ENCODE data around the gene SEC14L1.
"Not testable (repeated sequence)": the region's sequence is repeated elsewhere in the genome, so short reads cannot be mapped to it uniquely, and the experiment has no call there.

SEC14L1 gene

DNA sequence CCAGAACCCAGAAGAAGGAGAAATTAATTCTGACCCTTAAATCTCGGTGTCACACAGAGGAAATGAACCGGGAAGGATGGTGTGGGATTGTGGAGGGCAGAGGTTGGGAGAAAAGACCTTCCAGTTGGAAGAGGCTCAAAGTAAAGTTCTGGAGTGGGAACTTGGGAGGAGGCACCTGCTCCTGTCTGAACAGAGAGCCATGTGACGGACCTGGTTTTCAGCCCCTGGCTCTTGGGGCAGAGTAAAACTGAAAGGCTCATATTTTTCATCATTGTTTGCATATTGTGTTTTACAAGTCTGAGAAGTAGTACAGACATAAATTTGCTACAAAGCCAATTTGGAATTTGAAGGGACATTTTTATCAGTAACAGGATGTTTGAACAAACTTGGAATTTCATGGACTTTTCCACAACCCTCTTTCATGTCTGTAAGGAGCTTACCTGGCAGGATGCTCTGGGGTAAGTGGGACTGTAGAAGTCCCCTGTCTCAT lies 24.4 kb upstream of the SEC14L1 start:
- DNase-seq (ENCODE audit: low read depth) = no peak

DNA sequence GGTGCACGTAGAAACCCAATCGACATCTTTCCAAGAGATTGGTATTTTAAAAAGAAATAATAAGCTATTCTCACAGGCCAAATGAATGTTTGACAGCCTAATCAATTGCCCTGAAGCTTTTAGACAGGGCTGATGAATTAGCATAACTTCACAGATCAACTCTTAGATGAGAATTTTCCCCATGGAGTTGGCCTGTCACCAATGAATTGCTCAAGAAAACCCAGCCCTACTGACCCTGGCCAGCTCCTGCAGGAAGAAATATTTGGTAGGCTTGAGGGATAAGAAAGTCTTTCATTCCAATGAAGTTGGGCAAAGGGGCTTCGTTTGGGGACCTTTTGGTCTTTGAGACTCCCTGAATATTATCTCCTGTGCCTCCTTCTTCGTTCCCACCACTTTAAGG lies 23.4 kb upstream of the SEC14L1 start:
- no peak for DNase-seq (ENCODE audit: low read depth)

- no peak for DNase-seq (ENCODE audit: low read depth)
Measured at GRCh38 chr17:77118251-77118928, 22.4 kb upstream of the SEC14L1 start.

- DNase-seq (ENCODE audit: low read depth) = no peak
Measured at GRCh38 chr17:77119668-77120301, 21.0 kb upstream of the SEC14L1 start.

GRCh38 chr17:77120868-77121267 lies 19.9 kb upstream of the SEC14L1 start:
- DNase-seq (ENCODE audit: low read depth) = no peak

- DNase-seq (ENCODE audit: low read depth) = no peak
Measured at GRCh38 chr17:77124192-77124889, 16.4 kb upstream of the SEC14L1 start.

- no peak for DNase-seq (ENCODE audit: low read depth)
Measured at GRCh38 chr17:77125432-77125901, 15.3 kb upstream of the SEC14L1 start.

- DNase-seq (ENCODE audit: low read depth) = no peak
Measured at GRCh38 chr17:77126519-77126918, 14.2 kb upstream of the SEC14L1 start.

DNA sequence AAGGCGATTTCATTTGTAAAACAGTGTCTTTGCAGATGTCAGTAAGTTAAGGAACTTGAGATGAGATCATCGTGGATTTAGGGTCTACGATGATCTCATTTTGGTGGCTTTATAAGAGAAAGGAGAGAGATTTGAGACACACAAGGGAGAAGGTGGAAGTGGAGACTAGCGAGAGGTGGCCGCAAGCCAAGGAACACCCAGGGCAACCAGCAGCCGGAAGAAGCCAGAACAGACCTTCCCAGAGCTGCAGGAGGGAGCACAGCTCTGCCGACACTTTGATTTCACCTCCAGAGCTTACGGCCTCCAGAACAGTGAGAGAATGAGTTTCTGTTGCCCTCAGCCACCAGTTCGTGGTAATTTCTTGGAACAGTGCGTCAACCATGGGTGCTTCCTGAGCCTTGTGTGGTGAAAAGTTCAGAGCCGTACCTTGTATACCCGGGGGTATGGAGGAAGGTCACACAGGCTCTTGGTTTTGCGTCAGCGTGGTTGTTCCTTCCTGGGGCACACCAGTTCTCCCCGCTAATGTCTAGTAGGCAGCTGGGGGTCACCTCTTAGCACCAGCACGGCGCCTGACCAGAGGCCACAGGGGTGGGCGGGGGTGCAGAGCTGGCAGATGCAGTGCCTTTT lies 12.9 kb upstream of the SEC14L1 start:
- no peak for DNase-seq (ENCODE audit: low read depth)

DNA sequence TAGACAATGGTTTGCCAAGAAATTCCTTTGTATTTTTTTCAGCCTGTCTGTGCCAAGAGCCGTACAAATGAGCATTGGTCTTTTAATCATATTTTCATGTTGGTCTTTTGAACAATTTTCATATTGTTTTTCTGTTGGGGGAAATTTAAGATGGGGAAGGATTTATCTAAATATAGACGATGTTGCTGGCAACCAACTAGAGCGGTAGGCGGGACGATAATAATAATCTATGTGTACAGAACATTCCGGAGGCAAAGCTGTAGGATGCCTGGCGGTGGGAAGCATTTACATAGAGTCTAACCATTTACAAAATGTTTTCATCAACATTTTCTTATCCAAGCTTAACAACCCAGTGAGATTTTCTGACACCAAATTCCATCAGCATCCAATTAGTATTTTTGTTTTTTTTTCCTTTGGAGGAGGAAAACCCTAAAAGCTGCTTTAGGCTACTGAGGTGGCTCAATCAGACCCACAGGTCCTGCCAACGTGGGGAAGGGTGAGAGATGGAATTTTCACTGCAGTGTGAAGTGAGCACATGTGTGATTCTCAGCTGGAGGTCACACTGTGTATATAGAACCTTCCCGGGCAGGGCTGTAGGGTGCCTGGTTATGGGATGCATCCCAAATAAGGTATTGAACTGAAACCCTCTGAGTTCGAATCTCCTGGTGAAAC lies 11.7 kb upstream of the SEC14L1 start:
- DNase-seq (ENCODE audit: low read depth) = no peak

DNA sequence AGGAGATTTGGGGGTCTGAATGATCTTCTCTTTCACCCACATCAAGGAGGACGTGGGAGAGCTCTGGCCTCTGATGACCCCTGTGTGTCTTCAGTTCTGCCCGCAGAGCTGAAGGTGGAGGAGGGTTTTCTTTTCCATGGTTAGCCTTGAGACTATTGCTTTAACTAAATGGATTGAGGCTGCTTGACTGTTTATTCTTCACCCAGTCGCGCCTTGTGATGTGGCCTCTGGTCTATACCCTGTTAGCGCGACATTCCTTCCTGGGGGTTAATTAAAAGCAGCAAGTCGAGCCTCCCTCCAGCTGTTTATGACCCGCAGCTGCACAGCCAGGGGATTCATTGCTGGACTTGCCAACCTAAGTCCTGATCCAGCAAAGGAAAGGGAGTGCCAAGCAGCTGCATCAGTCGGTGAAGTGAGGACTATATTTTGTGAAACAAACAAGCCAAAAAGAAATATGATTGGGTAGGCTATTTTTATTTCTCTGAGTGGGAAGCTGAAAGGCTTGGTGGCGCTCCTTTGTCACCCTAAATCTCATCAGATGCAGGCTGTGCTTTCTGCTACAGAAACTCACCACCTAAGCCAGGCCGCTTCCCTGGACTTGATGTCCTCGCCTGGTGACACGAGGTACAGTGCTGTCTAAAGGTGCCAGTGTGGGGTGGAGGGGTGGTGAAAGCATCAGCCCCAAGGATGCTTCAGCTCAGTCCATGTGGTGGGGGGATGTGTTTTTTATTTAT lies 11.0 kb upstream of the SEC14L1 start:
- no peak for DNase-seq (ENCODE audit: low read depth)

DNA sequence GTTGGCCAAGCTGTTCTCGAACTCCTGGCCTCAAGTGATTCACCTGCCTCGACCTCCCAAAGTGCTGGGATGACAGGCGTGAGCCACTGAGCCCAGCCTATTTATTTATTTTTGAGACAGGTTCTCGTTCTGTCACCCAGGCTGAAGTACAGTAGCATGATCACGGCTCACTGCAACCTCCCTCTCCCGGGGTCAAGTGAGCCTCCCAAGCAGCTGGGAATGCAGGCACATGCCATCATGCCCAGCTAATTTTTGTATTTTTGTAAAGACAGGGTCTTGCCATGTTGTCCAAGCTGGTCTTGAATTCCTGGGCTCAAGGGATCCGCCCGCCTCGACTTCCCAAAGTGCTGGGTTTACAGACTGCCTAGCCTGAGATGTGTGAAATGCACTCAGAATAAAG lies 10.2 kb upstream of the SEC14L1 start:
- no peak for DNase-seq (ENCODE audit: low read depth)

DNA sequence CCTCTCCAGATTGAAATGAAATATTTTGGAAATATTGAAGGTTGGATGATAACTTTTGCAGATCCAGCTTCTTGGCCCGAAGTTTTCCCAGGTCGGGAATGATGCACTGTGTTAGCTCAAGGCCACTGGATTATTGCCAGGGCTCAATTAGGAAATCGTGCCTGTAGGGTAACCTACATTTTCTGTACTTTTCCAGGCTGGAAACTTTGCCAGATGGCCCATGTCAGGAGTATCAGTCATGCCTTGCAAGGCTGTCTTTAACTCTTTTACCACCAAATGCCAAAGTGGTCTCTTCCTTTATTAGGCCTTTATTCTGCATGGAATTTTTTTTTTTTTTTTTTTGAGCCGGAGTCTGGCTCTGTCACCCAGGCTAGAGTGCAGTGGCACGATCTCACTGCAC lies 8.9 kb upstream of the SEC14L1 start:
- no peak for DNase-seq (ENCODE audit: low read depth)

GRCh38 chr17:77132411-77133086 lies 8.2 kb upstream of the SEC14L1 start:
- no peak for DNase-seq (ENCODE audit: low read depth)

DNA sequence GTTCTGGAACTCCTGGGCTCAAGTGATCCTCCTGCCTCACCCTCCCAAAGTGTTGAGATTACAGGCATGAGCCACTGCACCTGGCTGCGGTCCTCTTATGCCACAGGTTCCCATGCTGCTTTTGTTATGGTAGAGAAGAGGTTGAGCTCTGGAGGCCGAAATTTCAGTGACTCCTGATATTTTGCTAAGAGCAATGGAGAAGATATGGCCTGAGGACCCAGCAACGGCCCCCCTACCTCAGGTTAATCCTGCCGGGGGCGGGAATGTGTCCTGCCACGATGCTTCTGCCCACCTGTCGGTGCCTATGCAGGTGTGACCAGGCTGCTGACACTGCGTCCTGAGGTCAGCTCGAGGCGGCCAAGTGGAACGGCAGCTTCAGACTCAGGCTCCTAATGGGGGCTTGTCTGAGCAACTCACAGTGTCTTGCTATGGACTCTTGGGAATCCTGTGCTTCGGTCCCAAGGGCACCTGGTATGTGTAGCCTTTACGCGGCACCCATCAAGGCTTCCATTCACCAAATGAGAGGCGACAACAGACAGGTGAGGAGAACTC lies 7.6 kb upstream of the SEC14L1 start:
- DNase-seq (ENCODE audit: low read depth) = no peak

- no peak for DNase-seq (ENCODE audit: low read depth)
Measured at GRCh38 chr17:77136420-77136767, 4.4 kb upstream of the SEC14L1 start.

GRCh38 chr17:77137111-77137510 lies 3.7 kb upstream of the SEC14L1 start:
- DNase-seq (ENCODE audit: low read depth) = no peak

- DNase-seq (ENCODE audit: low read depth) = not testable (repeated sequence)
Measured at GRCh38 chr17:77137886-77138285, 2.9 kb upstream of the SEC14L1 start.

DNA sequence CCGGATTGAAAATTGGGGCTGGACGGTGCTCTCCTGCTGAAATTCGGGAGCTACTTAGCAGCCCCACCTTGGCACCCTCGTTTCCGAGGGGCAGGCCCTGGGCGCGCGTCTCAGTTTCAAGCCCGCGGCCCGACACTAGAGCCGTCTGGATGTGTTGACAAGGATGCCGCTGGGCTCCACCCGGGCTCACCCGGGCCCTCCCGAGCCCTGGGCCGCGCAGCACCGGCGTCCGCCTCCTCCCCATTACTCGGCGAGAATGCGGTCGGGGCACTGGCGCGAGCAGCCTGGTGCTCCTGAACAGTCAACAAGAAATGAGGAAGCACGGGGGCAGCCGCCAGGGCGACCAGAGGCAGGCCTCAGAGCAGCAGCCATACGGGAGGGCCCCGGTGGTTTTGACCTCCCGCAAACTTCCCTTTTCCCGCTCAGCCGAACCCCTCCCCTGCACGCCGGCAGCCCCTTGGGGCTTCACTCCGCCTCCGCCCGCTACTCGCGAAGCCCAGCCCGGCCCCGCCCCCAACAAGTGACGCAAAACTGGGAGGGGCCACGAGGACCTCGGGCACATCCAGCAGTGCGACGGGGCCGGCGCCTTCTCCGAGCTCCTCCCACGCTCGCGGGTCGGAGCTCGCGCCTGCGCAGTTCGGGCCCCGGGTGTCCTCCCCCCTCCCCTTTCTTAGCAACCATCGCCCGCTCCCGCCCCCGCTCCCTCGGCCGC lies 447 bp upstream of the SEC14L1 start:
- no peak for DNase-seq (ENCODE audit: low read depth)
